ENCODE results near the gene LGALS7.

DNA sequence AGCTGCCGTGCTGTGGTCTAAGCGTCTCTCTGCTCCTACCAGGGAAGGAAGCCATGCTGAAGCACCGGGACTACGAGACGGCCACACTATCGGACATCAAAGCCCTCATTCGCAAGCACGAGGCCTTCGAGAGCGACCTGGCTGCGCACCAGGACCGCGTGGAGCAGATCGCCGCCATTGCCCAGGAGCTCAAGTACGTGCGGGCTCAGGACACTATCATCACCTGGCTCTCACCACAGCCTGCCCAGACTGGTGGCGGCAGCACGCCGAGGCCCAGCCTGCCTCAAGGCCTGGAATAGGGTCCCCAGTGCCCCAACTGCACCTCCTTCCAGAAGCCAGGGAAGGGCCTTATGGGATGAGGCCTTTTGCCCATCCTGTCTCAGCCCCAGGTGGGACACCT is 51.8 kb downstream of the LGALS7 start:
- TF ChIP-seq, protein P1, sequence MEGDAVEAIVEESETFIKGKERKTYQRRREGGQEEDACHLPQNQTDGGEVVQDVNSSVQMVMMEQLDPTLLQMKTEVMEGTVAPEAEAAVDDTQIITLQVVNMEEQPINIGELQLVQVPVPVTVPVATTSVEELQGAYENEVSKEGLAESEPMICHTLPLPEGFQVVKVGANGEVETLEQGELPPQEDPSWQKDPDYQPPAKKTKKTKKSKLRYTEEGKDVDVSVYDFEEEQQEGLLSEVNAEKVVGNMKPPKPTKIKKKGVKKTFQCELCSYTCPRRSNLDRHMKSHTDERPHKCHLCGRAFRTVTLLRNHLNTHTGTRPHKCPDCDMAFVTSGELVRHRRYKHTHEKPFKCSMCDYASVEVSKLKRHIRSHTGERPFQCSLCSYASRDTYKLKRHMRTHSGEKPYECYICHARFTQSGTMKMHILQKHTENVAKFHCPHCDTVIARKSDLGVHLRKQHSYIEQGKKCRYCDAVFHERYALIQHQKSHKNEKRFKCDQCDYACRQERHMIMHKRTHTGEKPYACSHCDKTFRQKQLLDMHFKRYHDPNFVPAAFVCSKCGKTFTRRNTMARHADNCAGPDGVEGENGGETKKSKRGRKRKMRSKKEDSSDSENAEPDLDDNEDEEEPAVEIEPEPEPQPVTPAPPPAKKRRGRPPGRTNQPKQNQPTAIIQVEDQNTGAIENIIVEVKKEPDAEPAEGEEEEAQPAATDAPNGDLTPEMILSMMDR (conservative IDR thresholded peaks at IDR 0.05): no peak
- TF ChIP-seq EZH2 (IDR thresholded peaks at IDR 0.05; ENCODE audit: low read depth): no peak
